IMR-90 (cell line): ENCODE measurements around the gene SLC2A11. TPM values are rescaled to one million over a fixed set of nuclear protein-coding genes. Genes with fewer than 3 reads are reported as not detected.
"Not testable (repeated sequence)": the region's sequence is repeated elsewhere in the genome, so short reads cannot be mapped to it uniquely, and the experiment has no call there.

Source experiments
- ATAC-seq: fragments of 200-7000 bp; cut with Tn5 transposase; 2 replicates; pipeline ENCODE4 v1.9.1; 2020; ENCODE audit warnings: low read depth, mild to moderate bottlenecking, moderate library complexity
- BruUV-seq: library from RNA; stranded (reverse); fragments of 400-500 nt; replicated peaks from 2 replicates; lab custom pipeline; 2021; lab: Mats Ljungman, UMichigan
- CTCF ChIA-PET: fragments of 300-600 bp; formaldehyde crosslinking; extraction: SDS; loops from one replicate; lab custom pipeline; 2021; ENCODE audit warnings: antibody characterized with exemption; lab: Yijun Ruan, JAX
- POLR2A ChIA-PET: fragments of 300-600 bp; sonication (Branson Sonifier 250); formaldehyde crosslinking; loops from one replicate; lab custom pipeline; 2022; ENCODE audit warnings: antibody characterized with exemption; ENCODE audit not compliant: unreplicated experiment; lab: Charles Lee
- DNase-seq: peaks from one replicate; pipeline ENCODE4 v3.0.0; 2013
- H2AFZ ChIP-seq: replicated peaks from 2 replicates; pipeline ENCODE3; 2013; ENCODE audit warnings: low read length, mild to moderate bottlenecking; ENCODE audit not compliant: poor library complexity
- H2AK5ac ChIP-seq: 2 replicates; pipeline ENCODE4 v1.6.1; 2013; ENCODE audit warnings: low read depth, low read length, inconsistent platforms
- H2AK9ac ChIP-seq: replicated peaks from 2 replicates; pipeline ENCODE3; 2013; ENCODE audit warnings: mild to moderate bottlenecking, low read depth, low read length, moderate library complexity; ENCODE audit not compliant: poor library complexity
- H2BK120ac ChIP-seq: 2 replicates; pipeline ENCODE4 v1.6.1; 2013; ENCODE audit warnings: low read depth, low read length, inconsistent platforms
- H2BK15ac ChIP-seq: 3 replicates; pipeline ENCODE4 v1.6.1; 2013; ENCODE audit warnings: low read depth, low read length, inconsistent platforms
- H2BK20ac ChIP-seq: 2 replicates; pipeline ENCODE4 v1.6.1; 2013; ENCODE audit warnings: low read depth, mild to moderate bottlenecking, inconsistent platforms, low read length, moderate library complexity
- H2BK5ac ChIP-seq: 2 replicates; pipeline ENCODE4 v1.6.1; 2013; ENCODE audit warnings: mild to moderate bottlenecking, low read depth, low read length, inconsistent platforms; ENCODE audit not compliant: poor library complexity, severe bottlenecking
- H3K14ac ChIP-seq: replicated peaks from 2 replicates; pipeline ENCODE4 v1.6.1; 2013; ENCODE audit warnings: low read depth, low read length, inconsistent platforms
- H3K18ac ChIP-seq: 2 replicates; pipeline ENCODE4 v1.6.1; 2013; ENCODE audit warnings: low read depth, low read length, control low read depth
- H3K23ac ChIP-seq: 2 replicates; pipeline ENCODE4 v1.6.1; 2013; ENCODE audit warnings: low read depth, low read length, inconsistent platforms
- H3K27ac ChIP-seq: 2 replicates; pipeline ENCODE4 v1.5.1; 2013; ENCODE audit warnings: mild to moderate bottlenecking, control low read depth, low read length; ENCODE audit not compliant: insufficient read depth
- H3K27me3 ChIP-seq: 2 replicates; pipeline ENCODE4 v1.6.1; 2013; ENCODE audit warnings: low read length; ENCODE audit not compliant: control insufficient read depth, insufficient read depth
- H3K36me3 ChIP-seq: 2 replicates; pipeline ENCODE4 v1.6.1; 2013; ENCODE audit warnings: low read length, mixed read lengths; ENCODE audit not compliant: control insufficient read depth, insufficient read depth
- H3K4ac ChIP-seq: 2 replicates; pipeline ENCODE4 v1.6.1; 2013; ENCODE audit warnings: low read depth, low read length, inconsistent platforms
- H3K4me1 ChIP-seq: 2 replicates; pipeline ENCODE4 v1.6.1; 2013; ENCODE audit warnings: low read length, mixed read lengths; ENCODE audit not compliant: control insufficient read depth, insufficient read depth
- H3K4me2 ChIP-seq: 2 replicates; pipeline ENCODE4 v1.6.1; 2013; ENCODE audit warnings: low read depth, mild to moderate bottlenecking, control low read depth, low read length, moderate library complexity
- H3K4me3 ChIP-seq: 2 replicates; pipeline ENCODE4 v1.5.1; 2013; ENCODE audit warnings: low read depth, mild to moderate bottlenecking, control low read depth, low read length, moderate library complexity; ENCODE audit not compliant: insufficient read depth
- H3K56ac ChIP-seq: 2 replicates; pipeline ENCODE4 v1.6.1; 2013; ENCODE audit warnings: low read length, inconsistent platforms; ENCODE audit not compliant: insufficient read depth; ENCODE audit errors: extremely low read depth
- H3K79me1 ChIP-seq, 2 experiments: 2 replicates each; pipeline ENCODE4 v1.6.1; 2013; ENCODE audit warnings: low read length in 2 of 2, inconsistent platforms in 1 of 2, low read depth in 1 of 2
- H3K9ac ChIP-seq: 2 replicates; pipeline ENCODE4 v1.6.1; 2013; ENCODE audit warnings: low read depth, low read length, control low read depth
- H3K9me1 ChIP-seq: 2 replicates; pipeline ENCODE4 v1.6.1; 2013; ENCODE audit warnings: low read length, inconsistent platforms; ENCODE audit not compliant: insufficient read depth
- H3K9me3 ChIP-seq: 2 replicates; pipeline ENCODE4 v1.6.1; 2013; ENCODE audit warnings: low read length; ENCODE audit not compliant: control insufficient read depth, insufficient read depth
- H4K20me1 ChIP-seq: 2 replicates; pipeline ENCODE4 v1.6.1; 2013; ENCODE audit warnings: low read length, inconsistent platforms; ENCODE audit not compliant: insufficient read depth
- H4K5ac ChIP-seq: 2 replicates; pipeline ENCODE4 v1.6.1; 2013; ENCODE audit warnings: mild to moderate bottlenecking, low read depth, low read length, control low read depth
- H4K8ac ChIP-seq, 2 experiments: 2 replicates each; pipeline ENCODE4 v1.6.1; 2013; ENCODE audit warnings: low read depth in 2 of 2, low read length in 2 of 2, control low read depth in 1 of 2, inconsistent platforms in 1 of 2
- H4K91ac ChIP-seq: 2 replicates; pipeline ENCODE4 v1.6.1; 2013; ENCODE audit warnings: low read depth, low read length, inconsistent platforms; ENCODE audit not compliant: insufficient read depth
- MXI1 ChIP-seq: IDR thresholded peaks from 2 replicates; pipeline ENCODE4 v1.6.1; 2012; ENCODE audit warnings: low read depth, mild to moderate bottlenecking, low read length, moderate library complexity, borderline replicate concordance
- WGBS, 2 experiments: methylation state at CpG; one replicate each; pipeline versions ENCODE4 v1.1.5 to v1.1.7; 2013; ENCODE audit warnings: missing lambda C conversion rate in 2 of 2; ENCODE audit not compliant: insufficient read length in 1 of 2; ENCODE audit errors: extremely low coverage in 2 of 2; 5-methylcytosine and 5-hydroxymethylcytosine counted together
- dilution Hi-C: fragments of 300-500 bp; cut with HindIII; formaldehyde crosslinking; loops from one replicate; pipeline ENCODE4 v1.14.3; 2018; ENCODE audit warnings: low sequenced_read_pairs; ENCODE audit not compliant: unreplicated experiment
- in situ Hi-C: fragments of 300-500 bp; cut with MboI; formaldehyde crosslinking; loops from 3 replicates; pipeline ENCODE4 v1.14.3; 2019; ENCODE audit warnings: low sequenced_read_pairs, inconsistent platforms, mixed read lengths
- intact Hi-C: fragments of 100-400 bp; cut with micrococcal nuclease; formaldehyde crosslinking; loops from 2 replicates; pipeline ENCODE4 v1.10.0; 2022
- polyA plus RNA-seq, 3 experiments: library from polyadenylated mRNA; depleted of rRNA; stranded (reverse); fragments of >200 nt; gene quantifications; 2 replicates each; pipeline ENCODE4 v1.2.3, GENCODE V29; 2012; ENCODE audit warnings: low replicate concordance in 1 of 3
- total RNA-seq: library from RNA; depleted of rRNA; stranded (reverse); fragments of >200 nt; gene quantifications from 2 replicates; pipeline ENCODE4 v1.2.3, GENCODE V29; 2012

SLC2A11 gene
- total and polyA plus RNA-seq, 2 of the 4 experiments (the other 2 are of a cell fraction): 3.2 to 8.7 TPM

- no peak for ATAC-seq
These were observed 49.0 kb downstream of the SLC2A11 start for GRCh38 chr22:23906641-23907040.

GRCh38 chr22:23907423-23907822 is 49.7 kb downstream of the SLC2A11 start:
- H2AK5ac ChIP-seq, H2AK9ac ChIP-seq, H4K5ac ChIP-seq, POLR2A ChIA-PET, H3K4ac ChIP-seq, H3K4me2 ChIP-seq, H2BK20ac ChIP-seq, H4K20me1 ChIP-seq, H4K91ac ChIP-seq, H2BK5ac ChIP-seq, H3K4me3 ChIP-seq, H2BK15ac ChIP-seq, BruUV-seq, H2AFZ ChIP-seq, H3K79me1 ChIP-seq, H4K8ac ChIP-seq, H3K36me3 ChIP-seq, H3K23ac ChIP-seq, DNase-seq, H3K4me1 ChIP-seq, intact Hi-C loops, H3K18ac ChIP-seq, ATAC-seq, CTCF ChIA-PET, H3K9me3 ChIP-seq, H3K27me3 ChIP-seq, H3K9me1 ChIP-seq, H3K9ac ChIP-seq, H3K56ac ChIP-seq, H3K14ac ChIP-seq, H2BK120ac ChIP-seq, in situ Hi-C loops, H3K27ac ChIP-seq, dilution Hi-C loops: not testable (repeated sequence)
- WGBS, 2 experiments: no CpG with 5 or more reads among the region's 10 CpGs

More at GRCh38 chr22:23906641-23907040, 49.0 kb downstream of the SLC2A11 start:
- no peak overlapping the region for H3K9ac ChIP-seq
- H3K79me1 ChIP-seq: no peaks in the 10 kb centered on the region
- DNase-seq: no peak
- no peak overlapping the region for H4K8ac ChIP-seq
- H4K91ac ChIP-seq: no peak overlapping the region
- no peak overlapping the region for H2BK5ac ChIP-seq
- no peak overlapping the region for H2BK20ac ChIP-seq
- no peak overlapping the region for H2AK5ac ChIP-seq
- no peaks in the 10 kb centered on the region for H3K9me3 ChIP-seq
- H3K4me2 ChIP-seq: no peak overlapping the region
- TF ChIP-seq MXI1: no peak
- WGBS, 2 experiments: 100% methylated on average over 1 of the region's 4 CpGs; no CpG with 5 or more reads in 1 of the 2 experiments
- H3K36me3 ChIP-seq: no peaks in the 10 kb centered on the region
- no peak overlapping the region for H3K23ac ChIP-seq
- no peak overlapping the region for H2AFZ ChIP-seq
- no peak overlapping the region for H3K18ac ChIP-seq
- H4K5ac ChIP-seq: no peak overlapping the region
- H3K56ac ChIP-seq: no peak overlapping the region
- no peak overlapping the region for H2BK15ac ChIP-seq
- in situ Hi-C loops: no loop called here
- no peak overlapping the region for H3K4ac ChIP-seq
- intact Hi-C loops: no loop called here
- H2AK9ac ChIP-seq: no peak overlapping the region
- H3K27me3 ChIP-seq: no peaks in the 10 kb centered on the region
- no peak overlapping the region for H2BK120ac ChIP-seq
- no peak overlapping the region for H3K27ac ChIP-seq
- H4K20me1 ChIP-seq: no peaks in the 10 kb centered on the region
- H3K4me3 ChIP-seq: no peak overlapping the region
- CTCF ChIA-PET: no interaction called here
- no peaks in the 10 kb centered on the region for H3K9me1 ChIP-seq
- BruUV-seq: no TSS peak
- dilution Hi-C loops: no loop called here
- POLR2A ChIA-PET: no interaction called here
- H3K4me1 ChIP-seq: peaks cover 4% of the 10 kb centered on the region; the same call in 1 of the 2 replicates
- H3K14ac ChIP-seq: no peak overlapping the region
